NCI-H2081 (cell line): ENCODE measurements around the gene AKR1A1.
"Not testable (repeated sequence)": the region's sequence is repeated elsewhere in the genome, so short reads cannot be mapped to it uniquely, and the experiment has no call there.

Experiments used
- DNase-seq, 2 experiments: peaks; one replicate each; lab custom pipeline; 2025; lab: John Stamatoyannopoulos, UW

The AKR1A1 gene

DNA sequence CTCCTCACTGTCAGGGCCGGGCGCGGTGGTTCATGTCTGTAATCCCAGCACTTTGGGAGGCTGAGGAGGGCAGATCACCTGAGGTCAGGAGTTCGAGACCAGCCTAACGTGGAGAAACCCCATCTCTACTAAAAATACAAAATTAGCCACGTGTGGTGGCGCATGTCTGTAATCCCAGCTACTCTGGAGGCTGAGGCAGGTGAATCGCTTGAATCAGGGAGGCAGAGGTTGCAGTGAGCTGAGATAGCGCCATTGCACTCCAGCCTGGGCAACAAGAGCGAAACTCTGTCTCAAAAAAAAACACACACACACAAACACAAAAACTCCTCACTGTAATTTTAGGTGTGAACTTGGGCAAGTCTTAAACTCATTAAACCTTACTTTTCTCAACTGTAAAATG lies 26.7 kb upstream of the AKR1A1 start:
- not testable (repeated sequence) for DNase-seq

DNA sequence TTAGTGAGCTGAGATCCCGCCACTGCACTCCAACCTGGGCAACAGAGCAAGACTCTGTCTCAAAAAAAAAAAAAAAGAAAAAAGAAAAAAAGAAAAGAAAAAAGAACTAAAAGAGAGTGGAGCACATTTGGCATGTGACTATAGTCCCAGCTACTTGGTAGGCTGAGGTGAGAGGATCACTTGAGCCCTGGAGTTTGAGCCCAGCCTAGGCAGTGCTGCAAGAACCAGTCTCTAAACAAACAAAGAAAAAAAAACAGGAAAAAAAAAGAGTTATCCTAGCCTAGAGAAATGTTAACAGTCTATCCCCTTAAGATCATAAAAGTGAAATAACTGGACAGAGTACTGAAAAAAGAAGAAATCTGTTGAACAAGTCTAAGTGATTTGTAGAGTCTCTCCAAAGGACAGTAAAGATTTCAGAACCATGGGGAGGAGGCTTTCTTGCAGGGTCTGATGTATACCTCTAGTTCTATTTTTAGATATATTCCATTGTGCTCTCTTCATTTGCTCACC lies 24.4 kb upstream of the AKR1A1 start:
- no peak for DNase-seq

DNA sequence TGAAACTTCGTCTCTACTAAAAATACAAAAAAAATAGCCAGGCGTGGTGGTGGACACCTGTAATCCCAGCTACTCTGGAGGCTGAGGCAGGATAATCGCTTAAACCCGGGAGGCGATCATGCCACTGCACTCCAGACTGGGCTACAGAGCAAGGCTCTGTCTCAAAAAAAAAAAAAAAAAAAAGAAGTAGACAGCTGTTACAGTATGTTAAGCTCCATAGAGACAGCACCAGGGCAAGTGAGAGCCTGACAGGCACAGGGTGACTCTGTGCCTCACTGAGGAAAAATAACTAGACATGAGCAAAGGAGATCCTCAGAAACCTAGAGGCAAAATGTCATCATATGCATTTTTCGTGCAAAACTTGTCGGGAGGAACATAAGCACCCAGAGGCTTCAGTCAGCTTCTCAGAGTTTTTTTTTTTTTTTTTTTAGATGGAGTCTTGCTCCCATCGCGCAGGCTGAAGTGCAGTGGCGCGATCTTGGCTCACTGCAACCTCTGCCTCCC lies 19.9 kb upstream of the AKR1A1 start:
- no peak for DNase-seq

DNA sequence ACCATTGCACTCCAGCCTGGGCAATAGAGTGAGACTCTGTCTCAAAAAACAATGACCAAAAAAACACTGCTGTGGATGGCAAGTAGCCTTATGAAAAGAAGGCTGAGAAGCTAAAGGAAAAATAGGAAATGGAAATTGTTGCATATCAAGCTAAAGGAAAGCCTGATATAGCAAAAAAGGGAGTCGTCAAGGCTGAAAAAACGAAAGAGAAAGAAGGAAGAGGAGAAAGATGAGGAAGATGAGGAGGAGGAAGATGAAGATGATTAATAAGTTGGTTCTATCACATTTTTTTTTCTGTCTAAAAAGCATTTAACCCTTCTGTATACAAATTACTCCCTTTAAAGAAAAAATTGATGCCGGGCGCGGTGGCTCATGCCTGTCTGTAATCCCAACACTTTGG lies 18.8 kb upstream of the AKR1A1 start:
- DNase-seq = no peak

DNA sequence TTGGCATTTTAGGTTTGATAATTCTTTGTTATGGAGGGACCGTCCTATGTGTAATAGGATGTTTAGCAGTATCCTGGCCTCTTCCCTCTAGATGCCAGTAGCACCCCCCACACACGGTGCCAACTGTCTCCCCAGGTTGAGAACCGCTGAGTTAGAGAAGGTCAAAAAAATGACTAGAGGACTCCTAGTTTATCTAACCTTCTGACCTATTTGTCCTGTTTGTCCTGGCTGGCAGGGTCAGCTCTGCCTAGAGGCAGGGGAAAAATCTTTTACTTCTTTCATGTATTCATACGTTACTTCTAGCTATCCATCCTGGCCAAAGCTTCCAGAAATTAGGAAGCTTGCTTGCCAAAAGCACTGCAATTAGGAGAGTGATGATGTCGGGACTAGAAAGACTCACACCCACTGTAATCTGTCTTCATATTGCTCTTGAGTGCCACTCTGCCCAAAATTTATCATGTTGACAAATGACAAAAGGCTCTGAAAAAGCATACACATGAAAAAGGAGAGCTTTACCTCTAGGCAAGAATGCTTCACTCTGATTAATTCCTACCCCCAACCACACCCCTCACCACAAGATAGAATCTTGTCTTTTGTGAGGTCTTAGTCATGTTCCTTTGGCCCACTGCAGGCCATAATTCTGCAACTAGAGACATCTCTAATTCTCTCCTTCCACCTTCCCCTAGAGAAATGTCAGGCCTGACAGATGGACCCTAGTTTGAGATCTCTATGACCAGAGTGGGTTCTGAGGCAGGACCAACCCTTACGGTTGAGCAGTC lies 14.4 kb upstream of the AKR1A1 start:
- DNase-seq = no peak

DNA sequence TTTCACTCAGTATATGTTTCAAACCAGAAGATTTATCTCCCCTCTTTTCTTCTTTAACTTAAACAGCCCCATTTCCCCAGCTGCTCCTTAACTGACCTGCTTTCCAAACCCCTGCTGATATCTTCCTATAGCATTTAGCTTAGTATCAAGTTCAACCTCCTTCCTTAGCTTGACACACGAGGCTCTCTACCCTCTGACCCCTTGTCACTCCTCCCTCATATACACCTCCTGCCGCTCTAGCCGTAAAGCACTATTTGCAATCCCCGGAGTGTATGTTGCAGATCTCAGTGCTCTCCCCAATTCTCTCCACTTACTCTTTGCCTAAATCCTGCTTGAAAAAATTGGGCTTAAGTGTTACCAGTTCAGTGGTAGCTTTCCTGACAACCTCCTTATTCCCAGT lies 13.7 kb upstream of the AKR1A1 start:
- DNase-seq = no peak

DNA sequence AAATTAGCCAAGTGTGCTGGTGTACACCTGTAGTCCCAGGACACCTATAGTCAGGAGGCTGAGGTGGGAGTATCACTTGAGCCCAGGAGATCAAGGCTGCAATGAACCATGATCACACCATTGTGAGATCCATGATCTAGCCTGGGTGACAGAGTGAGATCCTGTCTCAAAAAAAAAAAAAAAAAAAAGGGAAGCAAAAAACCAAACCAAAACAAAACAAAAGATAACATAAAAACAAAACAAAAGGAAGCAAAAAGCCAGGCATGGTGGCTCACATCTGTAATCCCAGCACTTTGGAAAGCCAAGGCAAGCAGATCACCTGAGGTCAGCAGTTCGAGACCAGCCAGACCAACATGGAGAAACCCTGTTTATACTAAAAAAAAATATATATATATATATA lies 9.4 kb upstream of the AKR1A1 start:
- no peak for DNase-seq

DNA sequence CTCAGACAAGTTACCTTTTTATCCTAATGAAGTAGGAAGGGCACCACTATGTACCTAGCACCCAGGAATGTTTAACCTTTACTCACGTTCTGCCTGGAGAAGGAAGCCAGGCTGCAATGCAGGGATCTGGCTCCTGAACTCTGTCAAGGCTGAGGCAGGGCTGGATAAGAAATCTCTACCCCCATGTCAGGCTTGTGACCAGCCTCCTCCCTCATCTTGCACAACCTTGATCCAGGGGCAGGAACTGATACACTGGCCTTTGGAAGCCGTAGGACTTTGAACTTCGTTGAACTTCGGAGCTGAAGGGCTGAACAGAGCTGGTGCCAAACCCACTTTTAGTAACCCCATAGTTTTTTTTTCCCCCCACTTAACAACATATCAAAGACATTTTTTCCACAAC lies 8.0 kb upstream of the AKR1A1 start:
- DNase-seq = no peak

DNA sequence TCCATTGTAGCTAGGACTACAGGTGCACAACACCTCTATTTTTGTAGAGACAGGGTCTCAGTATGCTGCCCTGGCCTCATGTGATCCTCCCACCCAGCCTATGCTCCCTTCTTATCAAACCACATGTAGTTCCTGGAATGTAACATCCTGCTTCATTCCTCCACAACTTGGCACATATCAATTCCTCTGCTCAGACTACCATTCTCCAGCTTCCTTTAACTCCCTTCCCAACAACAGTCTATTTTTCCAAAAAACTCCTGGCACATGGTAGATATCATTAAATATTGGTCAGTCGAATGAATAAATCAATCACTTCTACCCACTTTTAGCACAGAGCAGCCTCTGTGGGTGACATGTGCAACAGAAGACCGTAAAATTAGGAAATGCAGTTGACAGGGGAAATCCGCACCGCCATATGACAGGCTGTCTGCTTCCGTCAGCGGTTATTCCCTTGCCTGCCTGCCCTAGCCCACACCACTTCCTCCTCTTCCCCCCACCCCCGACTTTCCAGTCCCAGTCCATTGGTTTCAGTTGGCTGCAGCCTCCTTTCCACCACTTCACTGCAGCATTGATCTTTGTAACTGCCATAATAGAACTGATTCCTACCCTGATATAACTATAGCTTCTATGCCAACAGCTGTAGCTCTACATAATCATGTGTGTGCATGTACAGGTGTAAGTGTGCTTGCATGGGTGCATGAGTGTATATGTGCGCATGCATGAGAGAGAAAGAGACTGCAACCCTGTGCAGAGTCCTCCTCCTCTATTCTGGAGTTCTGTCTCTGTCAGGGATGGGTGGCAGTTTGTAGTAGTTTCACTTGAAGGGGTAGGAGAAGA lies 6.8 kb upstream of the AKR1A1 start:
- no peak for DNase-seq

DNA sequence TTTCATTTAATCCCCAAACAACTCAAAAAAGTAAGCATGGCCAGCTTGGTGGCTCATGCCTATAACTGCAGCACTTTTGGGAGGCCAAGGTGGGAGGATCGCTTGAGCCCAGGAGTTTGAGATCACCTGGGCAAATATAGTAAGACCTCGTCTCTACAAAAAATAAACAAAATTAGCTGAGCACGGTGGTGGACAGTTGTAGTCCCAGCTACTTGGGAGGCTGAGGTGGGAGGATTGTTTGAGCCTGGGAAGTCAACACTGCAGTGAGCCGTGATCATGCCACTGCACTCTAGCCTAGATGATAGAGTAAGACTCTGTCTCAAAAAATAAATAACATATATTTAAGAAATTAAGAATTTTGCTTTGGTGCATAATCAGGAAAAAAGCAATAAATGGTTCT lies 6.1 kb upstream of the AKR1A1 start:
- no peak for DNase-seq

DNA sequence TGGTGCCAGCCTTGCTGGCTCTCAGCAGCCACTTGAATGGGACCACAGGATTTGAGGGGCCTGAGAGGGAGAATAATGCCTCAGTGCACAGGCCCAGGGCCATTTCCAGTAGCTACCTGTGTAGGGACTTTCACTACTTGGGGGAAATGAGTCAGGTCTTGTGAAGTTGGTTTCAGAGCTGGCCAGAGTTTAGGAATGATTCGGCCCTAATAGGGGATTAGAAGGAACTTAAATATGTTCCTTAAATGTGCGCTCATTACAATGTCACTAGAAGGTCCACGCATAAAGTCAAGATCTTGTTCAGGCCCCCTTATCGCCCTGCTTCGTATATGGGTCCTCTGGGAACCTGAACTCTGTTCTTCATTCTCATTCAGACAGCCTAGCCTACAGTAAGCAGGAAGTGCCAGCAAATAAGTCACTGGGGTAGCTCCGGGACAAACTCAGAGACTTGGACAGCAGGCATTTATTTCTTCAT lies 5.6 kb upstream of the AKR1A1 start:
- no peak for DNase-seq

DNA sequence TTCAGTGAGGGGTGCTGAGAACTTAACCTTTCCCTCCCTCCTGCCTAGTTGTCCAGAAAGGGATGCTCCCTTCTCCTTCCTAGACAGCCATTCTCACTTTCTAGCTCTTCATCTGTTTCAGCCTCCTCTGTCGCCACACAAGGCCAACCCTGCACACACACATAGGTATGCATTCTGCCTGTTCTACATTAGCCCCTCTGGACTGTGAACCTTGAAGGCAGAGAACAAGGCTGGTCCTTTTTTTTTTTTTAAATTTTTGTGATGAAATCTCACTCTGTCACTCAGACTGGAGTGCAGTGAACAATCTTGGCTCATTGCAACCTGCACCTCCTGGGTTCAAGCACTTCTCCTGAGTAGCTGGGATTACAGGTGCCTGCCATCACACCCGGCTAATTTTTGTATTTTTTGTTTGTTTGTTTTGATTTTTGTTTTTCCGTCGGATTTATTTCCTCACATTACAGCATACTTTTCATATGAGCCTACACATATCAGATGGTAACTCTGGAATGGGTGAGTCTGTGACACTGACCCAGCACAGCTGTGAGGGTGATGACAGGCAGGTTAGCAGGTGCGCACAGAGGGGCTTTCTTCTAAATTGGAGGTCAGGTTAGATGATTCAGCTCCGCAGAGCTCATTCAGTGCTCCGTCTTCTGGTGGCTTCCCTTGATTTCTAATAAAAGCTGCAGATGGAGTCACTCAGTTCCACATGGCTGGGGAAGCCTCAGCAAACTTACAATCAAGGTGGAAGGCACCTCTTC lies 4.9 kb upstream of the AKR1A1 start:
- DNase-seq = no peak

DNA sequence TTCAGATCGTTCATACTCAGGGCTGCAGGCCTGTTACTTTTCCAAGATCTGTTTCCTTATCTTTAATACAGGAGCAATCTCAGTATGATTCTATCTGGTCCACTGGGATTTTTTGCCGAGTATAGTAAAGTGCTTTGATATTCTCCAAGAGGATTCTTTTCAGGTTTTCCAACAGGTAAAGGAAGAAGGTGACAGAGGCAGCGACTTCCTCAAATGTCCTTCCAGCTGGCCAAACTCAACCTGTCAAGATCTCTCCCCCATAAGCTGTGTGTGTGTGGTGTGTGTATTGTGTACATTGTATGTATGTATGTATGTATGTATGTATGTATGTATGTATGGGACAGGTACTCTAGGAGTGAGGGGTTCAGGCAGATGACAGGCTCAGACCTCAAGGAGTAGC lies 1.1 kb downstream of the AKR1A1 start:
- no peak for DNase-seq

DNA sequence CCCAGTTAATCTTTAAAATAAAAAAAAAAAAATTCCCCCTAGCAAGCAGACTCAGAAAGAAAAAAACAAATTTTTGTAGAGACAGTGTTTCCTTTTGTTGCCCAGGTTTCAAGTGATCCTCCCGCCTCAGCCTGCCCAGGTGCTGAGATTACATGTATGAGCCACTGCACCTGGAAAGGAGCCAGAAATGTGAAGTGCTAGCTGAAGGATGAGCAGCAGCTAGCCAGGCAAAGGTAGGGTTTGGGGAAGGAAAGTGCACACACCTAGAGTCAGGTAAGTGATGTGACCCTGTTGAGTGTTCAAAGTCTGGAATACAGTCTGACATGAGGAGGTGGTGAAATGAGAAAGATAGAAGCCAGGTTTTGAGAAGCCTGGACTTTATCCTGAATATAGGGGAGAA lies 1.7 kb downstream of the AKR1A1 start:
- peak; percentile 55 to 86 for DNase-seq

DNA sequence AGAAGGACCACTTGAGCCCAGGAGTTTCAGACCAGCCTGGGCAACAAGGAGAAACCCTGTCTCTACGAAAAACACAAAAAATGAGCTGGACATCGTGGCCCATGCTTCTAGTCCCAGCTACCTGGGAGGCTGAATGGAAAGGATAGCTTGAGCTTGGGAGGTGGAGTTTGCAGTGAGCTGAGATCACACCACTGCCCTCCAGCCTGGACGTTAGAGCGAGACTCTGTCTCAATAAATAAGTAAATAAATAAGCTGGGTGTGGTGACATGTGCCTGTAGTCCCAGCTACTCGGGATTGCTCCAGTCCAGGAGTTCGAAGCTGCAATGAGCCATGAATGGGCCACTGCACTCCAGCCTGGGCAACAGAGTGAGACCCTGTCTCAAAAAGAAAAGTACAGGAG lies 3.6 kb downstream of the AKR1A1 start:
- no peak for DNase-seq

DNA sequence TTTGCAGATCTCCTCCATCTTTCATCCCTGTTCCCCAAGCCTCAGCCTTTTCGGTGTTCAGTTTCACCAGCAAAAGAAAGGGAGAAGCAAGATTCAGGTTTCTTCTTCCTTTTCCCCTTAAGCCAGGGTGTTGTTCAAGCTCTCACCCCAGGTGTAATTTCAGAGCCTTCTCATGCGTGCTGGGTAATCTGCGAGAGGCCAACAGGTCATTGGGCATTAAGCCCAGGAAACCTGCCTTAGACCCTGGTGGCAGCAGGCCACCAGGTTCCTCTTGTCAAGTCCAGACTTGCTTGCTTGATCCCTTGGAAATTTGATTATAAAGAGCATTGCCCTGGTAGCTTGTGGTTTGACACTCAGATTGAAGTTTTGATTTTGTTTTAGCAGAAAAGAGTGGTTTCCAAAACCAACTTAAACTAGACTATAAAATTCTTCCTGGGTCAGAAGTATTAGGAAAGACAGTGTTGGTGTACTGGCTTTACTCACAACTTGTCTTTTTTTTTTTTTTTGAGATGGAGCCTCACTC lies 6.9 kb downstream of the AKR1A1 start:
- DNase-seq = peak in 1 of 2 experiments; percentile 49

DNA sequence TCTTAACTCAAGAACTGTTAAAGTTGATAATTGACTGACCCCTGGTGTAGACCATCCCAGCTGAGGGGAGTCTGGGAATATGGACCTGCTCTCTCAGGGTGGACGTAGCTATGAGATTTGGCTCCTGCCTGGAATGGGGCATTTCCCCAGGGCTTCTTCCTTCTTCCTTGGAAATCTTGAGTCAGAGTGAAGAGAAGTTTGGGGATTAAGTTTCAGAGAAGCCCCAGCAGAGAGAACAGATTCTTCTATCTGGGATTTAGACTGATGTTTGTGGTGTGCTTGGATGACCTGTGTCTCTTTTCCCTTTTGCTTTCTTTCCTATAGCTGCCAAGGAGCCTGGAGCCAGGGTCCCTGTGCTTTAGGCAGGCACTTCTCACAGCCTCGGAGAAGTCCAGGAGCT lies 13.2 kb downstream of the AKR1A1 start:
- no peak for DNase-seq

DNA sequence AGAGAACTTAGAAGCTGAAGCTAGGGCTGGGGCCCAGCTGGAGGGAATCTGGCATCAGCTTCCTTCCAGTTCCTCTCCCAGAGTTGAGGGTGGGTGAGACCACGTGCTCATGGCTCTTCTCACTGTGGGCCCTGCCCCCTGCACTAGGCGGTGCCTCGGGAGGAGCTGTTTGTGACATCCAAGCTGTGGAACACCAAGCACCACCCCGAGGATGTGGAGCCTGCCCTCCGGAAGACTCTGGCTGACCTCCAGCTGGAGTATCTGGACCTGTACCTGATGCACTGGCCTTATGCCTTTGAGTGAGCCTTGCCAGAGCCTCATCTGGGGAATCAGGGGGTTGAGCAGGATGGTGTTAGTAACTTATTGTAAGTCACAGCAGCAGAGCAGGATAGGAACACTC lies 16.1 kb downstream of the AKR1A1 start:
- no peak for DNase-seq

DNA sequence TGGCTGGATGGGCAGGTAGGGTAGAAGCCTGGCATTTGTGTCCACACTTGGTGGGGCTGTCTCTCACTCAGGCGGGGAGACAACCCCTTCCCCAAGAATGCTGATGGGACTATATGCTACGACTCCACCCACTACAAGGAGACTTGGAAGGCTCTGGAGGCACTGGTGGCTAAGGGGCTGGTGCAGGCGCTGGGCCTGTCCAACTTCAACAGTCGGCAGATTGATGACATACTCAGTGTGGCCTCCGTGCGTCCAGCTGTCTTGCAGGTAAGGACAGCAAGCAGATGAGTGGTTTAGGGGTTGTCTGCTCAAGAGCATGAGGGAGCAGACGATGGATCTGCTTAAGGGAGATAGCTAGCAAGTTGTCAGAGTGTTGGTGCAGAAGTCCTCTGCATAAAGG lies 17.3 kb downstream of the AKR1A1 start:
- DNase-seq = no peak

DNA sequence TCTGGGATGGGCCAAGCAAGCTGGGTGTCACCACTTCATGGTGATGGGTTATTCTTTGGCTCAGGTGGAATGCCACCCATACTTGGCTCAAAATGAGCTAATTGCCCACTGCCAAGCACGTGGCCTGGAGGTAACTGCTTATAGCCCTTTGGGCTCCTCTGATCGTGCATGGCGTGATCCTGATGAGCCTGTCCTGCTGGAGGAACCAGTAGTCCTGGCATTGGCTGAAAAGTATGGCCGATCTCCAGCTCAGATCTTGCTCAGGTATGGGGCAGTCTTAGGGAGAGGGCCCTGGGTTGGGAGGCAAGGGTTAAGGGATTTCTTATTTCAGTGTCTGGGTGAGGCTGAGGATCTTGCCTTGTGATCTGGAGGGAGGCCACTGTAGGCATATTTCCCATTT lies 17.8 kb downstream of the AKR1A1 start:
- no peak for DNase-seq

DNA sequence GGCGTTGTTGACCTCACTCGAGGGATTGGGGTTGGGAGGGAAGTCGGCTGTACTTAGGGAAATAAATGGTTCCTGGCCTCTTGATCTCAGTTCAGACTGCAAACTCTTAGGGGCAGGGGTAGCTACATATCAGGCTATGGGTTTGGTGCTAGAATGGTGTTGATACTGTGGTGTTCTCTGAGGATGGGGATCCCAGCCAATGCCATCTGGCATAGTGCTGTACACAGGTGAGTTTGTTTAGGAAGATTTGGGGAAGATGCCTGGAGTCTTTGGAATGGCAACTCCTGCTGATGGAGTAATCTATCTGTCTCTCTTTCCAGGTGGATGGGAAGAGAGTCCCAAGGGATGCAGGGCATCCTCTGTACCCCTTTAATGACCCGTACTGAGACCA lies 18.9 kb downstream of the AKR1A1 start:
- no peak for DNase-seq
